Neural progenitor cell (in vitro differentiated cells): ENCODE results near the gene EDN1.

ENCODE experiments used
- CTCF ChIP-seq: fragments of 200-600 bp; sonication (generic); IDR thresholded peaks from 2 replicates; pipeline ENCODE4 v1.5.1; 2017; ENCODE audit warnings: antibody characterized with exemption, mild to moderate bottlenecking
- EZH2 ChIP-seq: fragments of 200-600 bp; sonication (generic); IDR thresholded peaks from 2 replicates; pipeline ENCODE4 v1.6.1; 2017; ENCODE audit warnings: antibody characterized with exemption, mild to moderate bottlenecking, moderate library complexity

DNA sequence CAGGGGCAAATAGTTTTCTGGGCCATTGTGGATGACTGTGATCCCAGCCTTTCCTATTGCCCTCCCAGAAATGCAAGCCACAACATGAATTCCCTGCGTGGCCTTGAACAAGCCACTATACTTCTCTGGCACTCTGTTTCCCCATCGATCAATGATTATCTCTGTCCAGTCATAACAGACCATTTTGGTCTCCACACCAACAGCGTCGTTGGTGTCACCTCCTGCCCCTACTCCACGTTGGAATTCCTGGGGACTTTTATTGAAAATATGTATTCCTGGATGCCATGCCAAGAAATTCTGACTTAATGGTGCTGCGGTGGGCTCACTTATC lies 50.3 kb downstream of the EDN1 start:
- TF ChIP-seq EZH2: no peak
- TF ChIP-seq CTCF: no peak
